B cell (primary cell): ENCODE results near the gene CAPRIN2. TPM values are rescaled to one million over a fixed set of nuclear protein-coding genes. Genes with fewer than 3 reads are reported as not detected.

Source experiments
- ATAC-seq: fragments of 200-7000 bp; cut with Tn5 transposase; one replicate; pipeline ENCODE4 v1.10.0; 2021; ENCODE audit warnings: low read depth, mild to moderate bottlenecking, moderate number of reproducible peaks, moderate library complexity
- CTCF ChIA-PET: fragments of 350-600 bp; sonication (Branson Sonifier 250); formaldehyde crosslinking; loops from one replicate; lab custom pipeline; 2021; ENCODE audit warnings: antibody characterized with exemption, inconsistent platforms; lab: Charles Lee
- POLR2A ChIA-PET: fragments of 350-600 bp; sonication (Branson Sonifier 250); formaldehyde crosslinking; loops from one replicate; lab custom pipeline; 2021; ENCODE audit warnings: antibody characterized with exemption; lab: Charles Lee
- DNase-seq: peaks from one replicate; pipeline ENCODE4 v3.0.0; 2013
- H2AFZ ChIP-seq: 2 replicates; pipeline ENCODE4 v1.6.1; 2012; ENCODE audit warnings: mild to moderate bottlenecking, low read depth, low read length; ENCODE audit not compliant: insufficient read depth, poor library complexity, severe bottlenecking
- H3K27ac ChIP-seq, 2 donors: 1 replicate in 1 of 2; 2 replicates in 1 of 2; pipeline ENCODE4 v1.5.1; 2012 to 2013; ENCODE audit warnings: low read length in 2 of 2, mild to moderate bottlenecking in 2 of 2, moderate library complexity in 1 of 2
- H3K27me3 ChIP-seq, 4 experiments: fragments of 200-600 bp in 1 of 4; sonication (generic) in 1 of 4; replicated peaks in 1 of 4; 1 replicate in 2 of 4; 2 replicates in 2 of 4; pipeline versions ENCODE4 v1.6.1 to v1.7.0; 2013 to 2016; ENCODE audit warnings: low read length in 3 of 4, mild to moderate bottlenecking in 2 of 4, mixed read lengths in 1 of 4, moderate library complexity in 1 of 4; ENCODE audit not compliant: insufficient read depth in 4 of 4, control insufficient read depth in 3 of 4; ENCODE audit errors: control extremely low read depth in 1 of 4
- H3K36me3 ChIP-seq, 2 experiments: replicated peaks in 1 of 2; 1 replicate in 1 of 2; 2 replicates in 1 of 2; pipeline versions ENCODE4 v1.6.1 to v1.7.1; 2013; ENCODE audit warnings: low read length in 1 of 2; ENCODE audit not compliant: insufficient read depth in 2 of 2, control insufficient read depth in 1 of 2; ENCODE audit errors: control extremely low read depth in 1 of 2, extremely low read depth in 1 of 2
- H3K4me1 ChIP-seq, 2 donors: fragments of 200-600 bp in 1 of 2; sonication (generic) in 1 of 2; 1 replicate in 1 of 2; 2 replicates in 1 of 2; pipeline versions ENCODE4 v1.5.1 to v1.6.1; 2013 to 2017; ENCODE audit warnings: low read length in 2 of 2; ENCODE audit not compliant: control insufficient read depth in 2 of 2, insufficient read depth in 2 of 2
- H3K4me2 ChIP-seq: replicated peaks from 2 replicates; pipeline ENCODE3; 2012; ENCODE audit warnings: mild to moderate bottlenecking, low read depth, low read length; ENCODE audit not compliant: poor library complexity, severe bottlenecking
- H3K4me3 ChIP-seq, 5 experiments: fragments of 200-600 bp in 1 of 5; sonication (generic) in 1 of 5; 1 replicate in 3 of 5; 2 replicates in 2 of 5; pipeline versions ENCODE4 v1.5.1 to v1.7.0; 2011 to 2016; ENCODE audit warnings: low read length in 4 of 5, mild to moderate bottlenecking in 4 of 5, low read depth in 2 of 5, control low read depth in 1 of 5, moderate library complexity in 1 of 5; ENCODE audit not compliant: insufficient read depth in 1 of 5; ENCODE audit errors: control extremely low read depth in 1 of 5, extremely low read depth in 1 of 5
- H3K79me2 ChIP-seq: fragments of 200-600 bp; sonication (generic); one replicate; pipeline ENCODE4 v1.6.0; 2016; ENCODE audit warnings: low read length; ENCODE audit not compliant: control insufficient read depth, insufficient read depth
- H3K9ac ChIP-seq: fragments of 200-600 bp; sonication (generic); 2 replicates; pipeline ENCODE4 v1.6.1; 2017; ENCODE audit warnings: mild to moderate bottlenecking, low read length, moderate library complexity
- H3K9me3 ChIP-seq, 3 donors: one replicate each; pipeline versions ENCODE4 v1.6.1 to v1.7.1; 2013; ENCODE audit warnings: low read length in 2 of 3; ENCODE audit not compliant: control insufficient read depth in 2 of 3, insufficient read depth in 1 of 3; ENCODE audit errors: control extremely low read depth in 1 of 3
- H4K20me1 ChIP-seq: 2 replicates; pipeline ENCODE4 v1.6.0; 2012; ENCODE audit warnings: mild to moderate bottlenecking, low read length; ENCODE audit not compliant: insufficient read depth, control insufficient read depth, poor library complexity, severe bottlenecking
- H3K27ac Mint-ChIP-seq: one replicate; pipeline ENCODE4 v1.8.0; 2021; ENCODE audit warnings: mixed read lengths
- H3K27me3 Mint-ChIP-seq: one replicate; pipeline ENCODE4 v1.8.0; 2021; ENCODE audit warnings: mixed read lengths
- H3K4me1 Mint-ChIP-seq: one replicate; pipeline ENCODE4 v1.8.0; 2021; ENCODE audit warnings: mixed read lengths
- H3K4me3 Mint-ChIP-seq: one replicate; pipeline ENCODE4 v1.8.0; 2021; ENCODE audit warnings: mixed read lengths
- H3K9me3 Mint-ChIP-seq: one replicate; pipeline ENCODE4 v1.8.0; 2022; ENCODE audit warnings: mixed read lengths; ENCODE audit not compliant: insufficient read depth
- CTCF ChIP-seq: fragments of 200-600 bp; IDR thresholded peaks from one replicate; pipeline ENCODE4 v1.8.0; 2022; ENCODE audit warnings: antibody characterized with exemption, mild to moderate bottlenecking
- EZH2 ChIP-seq: IDR thresholded peaks from 2 replicates; pipeline ENCODE4 v1.6.1; 2012; ENCODE audit warnings: borderline replicate concordance, low read depth, mild to moderate bottlenecking, moderate library complexity, low read length; ENCODE audit not compliant: insufficient read depth, poor library complexity, severe bottlenecking
- WGBS: methylation state at CpG from one replicate; pipeline ENCODE4 v1.1.5; 2013; ENCODE audit warnings: missing lambda C conversion rate; ENCODE audit not compliant: insufficient coverage; 5-methylcytosine and 5-hydroxymethylcytosine counted together
- intact Hi-C: fragments of 100-400 bp; cut with micrococcal nuclease; formaldehyde crosslinking; loops from one replicate; pipeline ENCODE4 v1.10.0; 2022
- polyA plus RNA-seq: library from polyadenylated mRNA; depleted of rRNA; stranded (reverse); fragments of >200 nt; gene quantifications from 2 replicates; pipeline ENCODE4 v1.2.3, GENCODE V29; 2012
- total RNA-seq, 2 donors: library from RNA; stranded (reverse); fragments of 120-200 nt in 1 of 2; gene quantifications; 1 replicate in 1 of 2; 2 replicates in 1 of 2; pipeline versions ENCODE4 v1.2.3 to v1.2.4, GENCODE V29; 2013 to 2022

CAPRIN2 gene
- total and polyA plus RNA-seq, 2 donors (not counting 1 experiment from before 2014, with no cell fraction given), result 31.3 to 57.8 TPM

- intact Hi-C loops, result no loop called here
- Mint-ChIP-seq H3K27me3 (no peaks in the 10 kb centered on the region), H3K9me3 (no peaks in the 10 kb centered on the region), H3K4me3 (no peak overlapping the region), H3K4me1 (no peaks in the 10 kb centered on the region), H3K27ac (no peak overlapping the region)
- ATAC-seq (no peak), DNase-seq (no peak)
- no CpG with 5 or more reads among the region's 2 CpGs for WGBS
- H3K4me2 ChIP-seq, result no peak overlapping the region
- no peak overlapping the region for H3K27ac ChIP-seq
- TF ChIP-seq CTCF, result no peak
- no peak for TF ChIP-seq EZH2
- H3K4me3 ChIP-seq, result no peak overlapping the region
- H2AFZ ChIP-seq, result no peak overlapping the region
- POLR2A ChIA-PET, result no interaction called here
- no peaks in the 10 kb centered on the region for H3K9me3 ChIP-seq
- peaks cover 9% of the 10 kb centered on the region for H3K79me2 ChIP-seq
- H3K27me3 ChIP-seq, result no peaks in the 10 kb centered on the region
- no peaks in the 10 kb centered on the region for H4K20me1 ChIP-seq
- no peak overlapping the region for H3K9ac ChIP-seq
- H3K4me1 ChIP-seq, result no peaks in the 10 kb centered on the region
- H3K36me3 ChIP-seq, result peaks cover 6 to 37% of the 10 kb centered on the region in 2 experiments
- CTCF ChIA-PET, result no interaction called here
Observed at GRCh38 chr12:30732954-30733637, 21.7 kb downstream of the CAPRIN2 start.

GRCh38 chr12:30730011-30730410, 24.7 kb downstream of the CAPRIN2 start:
- DNase-seq (no peak), ATAC-seq (no peak)
- 91% methylated on average over 1 of the region's 2 CpGs for WGBS
- intact Hi-C loops, result no loop called here
- no peak for TF ChIP-seq EZH2
- no peak for TF ChIP-seq CTCF
- Histone ChIP-seq H3K27me3 (no peaks in the 10 kb centered on the region), H3K9me3 (no peaks in the 10 kb centered on the region), H3K9ac (no peak overlapping the region), H3K36me3 (peaks cover 6 to 32% of the 10 kb centered on the region in 2 experiments), H3K4me1 (no peaks in the 10 kb centered on the region), H3K4me3 (no peak overlapping the region), H4K20me1 (no peaks in the 10 kb centered on the region), H3K27ac (no peak overlapping the region), H3K79me2 (no peaks in the 10 kb centered on the region), H2AFZ (no peak overlapping the region), H3K4me2 (no peak overlapping the region)
- CTCF ChIA-PET, result interaction anchor here (0.7 kb wide), 1 partner anchor 24 kb away, joined by 3 read pairs; no protein-coding TSS in a partner anchor
- Mint-ChIP-seq H3K27me3 (no peaks in the 10 kb centered on the region), H3K9me3 (no peaks in the 10 kb centered on the region), H3K4me3 (no peak overlapping the region), H3K4me1 (no peaks in the 10 kb centered on the region), H3K27ac (no peak overlapping the region)
- POLR2A ChIA-PET, result no interaction called here
